GM18498 (cell line): Measurements from ENCODE around the gene LDLRAD4.

Experiments used
- ATAC-seq: cut with Tn5 transposase; IDR thresholded peaks from one replicate; pipeline ENCODE4 v1.9.1; 2021; ENCODE audit warnings: mild to moderate bottlenecking, moderate library complexity; ENCODE audit not compliant: unreplicated experiment

LDLRAD4 gene

DNA sequence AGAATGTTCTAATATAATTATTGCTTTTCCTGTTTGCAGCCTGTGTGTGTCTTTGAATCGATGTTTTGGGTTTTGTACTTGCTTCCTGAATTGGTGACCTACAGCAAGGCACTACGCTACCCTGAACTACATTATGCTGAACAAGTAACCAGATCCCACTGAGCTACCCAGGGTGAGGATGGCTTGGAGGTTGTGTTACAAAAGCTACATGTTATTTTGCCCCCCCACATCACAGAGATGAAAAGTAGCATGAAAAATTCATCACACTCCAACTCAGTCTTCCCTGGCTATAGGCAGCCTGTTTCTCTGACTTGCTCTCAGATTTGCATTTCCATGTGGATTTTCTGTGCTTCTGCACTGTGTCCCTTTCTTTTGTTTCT lies 162.1 kb downstream of the LDLRAD4 start:
- ATAC-seq: no peak

DNA sequence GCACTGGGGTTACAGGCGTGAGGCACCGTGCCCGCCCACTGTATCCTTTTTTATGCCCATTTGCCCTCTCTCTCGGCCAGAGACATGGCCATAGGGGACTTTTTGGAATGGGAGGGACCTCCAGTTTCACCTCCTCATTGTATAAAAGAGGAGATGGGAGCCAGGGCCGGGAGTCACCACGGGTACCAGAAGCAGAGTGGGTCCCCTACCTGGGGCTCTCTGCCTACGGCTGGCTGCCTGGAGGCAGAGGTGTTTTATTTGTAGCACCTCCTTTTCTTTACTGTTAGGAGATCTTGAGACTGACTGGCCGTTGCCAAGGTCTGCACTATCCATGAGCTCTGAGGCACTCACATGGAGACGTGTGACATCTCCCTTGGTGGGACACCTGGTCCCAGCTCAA lies 162.8 kb downstream of the LDLRAD4 start:
- no peak for ATAC-seq

DNA sequence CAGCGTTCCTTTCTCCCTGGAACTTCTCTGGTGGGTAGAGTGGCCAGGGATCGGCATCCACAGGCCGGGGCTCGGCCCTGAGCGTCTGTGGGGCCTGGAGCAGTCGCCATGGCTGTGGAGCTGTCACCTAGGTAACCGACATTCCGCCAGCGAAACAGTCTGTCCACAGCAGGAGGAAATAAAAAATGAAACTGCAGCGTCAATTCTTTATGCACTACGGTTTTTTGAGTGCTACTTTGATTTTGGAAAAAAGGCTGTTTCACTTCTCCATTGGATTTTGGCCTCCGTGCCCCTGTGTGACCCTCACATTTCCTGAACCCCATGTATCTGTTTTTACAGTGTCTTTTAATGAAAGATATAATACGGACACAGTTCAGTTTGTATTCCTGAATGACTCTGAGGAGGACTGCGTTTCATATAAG lies 163.4 kb downstream of the LDLRAD4 start:
- ATAC-seq: peak; percentile 65

DNA sequence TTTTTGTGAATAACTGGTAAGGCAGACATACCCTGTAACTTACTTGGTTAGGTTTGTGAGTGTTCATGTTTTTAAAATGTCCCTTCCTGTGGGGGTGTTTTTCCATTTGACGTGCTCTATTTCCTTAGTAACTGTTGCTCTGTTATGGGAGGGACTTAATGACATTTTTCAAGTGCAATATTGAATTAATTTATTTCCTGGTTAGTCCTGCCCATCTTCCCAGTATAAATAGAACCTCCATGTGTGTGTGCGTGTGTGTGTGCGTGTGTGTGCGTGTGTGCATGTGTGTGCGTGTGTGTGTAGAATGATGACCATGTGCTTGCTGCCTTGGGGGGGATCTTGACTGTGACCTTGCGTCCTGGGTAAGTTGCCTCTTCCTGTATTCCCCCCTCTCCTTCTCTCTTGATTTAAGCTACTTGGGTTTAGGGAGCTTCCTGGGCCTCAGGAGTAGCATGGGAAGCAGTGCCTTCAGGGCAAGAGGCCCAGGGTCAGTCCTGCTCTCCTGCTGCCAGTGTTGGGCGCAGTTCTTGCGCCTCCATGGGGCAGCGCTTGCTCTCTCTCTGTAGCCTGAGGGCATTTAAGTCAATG lies 163.9 kb downstream of the LDLRAD4 start:
- peak; percentile 12 for ATAC-seq

DNA sequence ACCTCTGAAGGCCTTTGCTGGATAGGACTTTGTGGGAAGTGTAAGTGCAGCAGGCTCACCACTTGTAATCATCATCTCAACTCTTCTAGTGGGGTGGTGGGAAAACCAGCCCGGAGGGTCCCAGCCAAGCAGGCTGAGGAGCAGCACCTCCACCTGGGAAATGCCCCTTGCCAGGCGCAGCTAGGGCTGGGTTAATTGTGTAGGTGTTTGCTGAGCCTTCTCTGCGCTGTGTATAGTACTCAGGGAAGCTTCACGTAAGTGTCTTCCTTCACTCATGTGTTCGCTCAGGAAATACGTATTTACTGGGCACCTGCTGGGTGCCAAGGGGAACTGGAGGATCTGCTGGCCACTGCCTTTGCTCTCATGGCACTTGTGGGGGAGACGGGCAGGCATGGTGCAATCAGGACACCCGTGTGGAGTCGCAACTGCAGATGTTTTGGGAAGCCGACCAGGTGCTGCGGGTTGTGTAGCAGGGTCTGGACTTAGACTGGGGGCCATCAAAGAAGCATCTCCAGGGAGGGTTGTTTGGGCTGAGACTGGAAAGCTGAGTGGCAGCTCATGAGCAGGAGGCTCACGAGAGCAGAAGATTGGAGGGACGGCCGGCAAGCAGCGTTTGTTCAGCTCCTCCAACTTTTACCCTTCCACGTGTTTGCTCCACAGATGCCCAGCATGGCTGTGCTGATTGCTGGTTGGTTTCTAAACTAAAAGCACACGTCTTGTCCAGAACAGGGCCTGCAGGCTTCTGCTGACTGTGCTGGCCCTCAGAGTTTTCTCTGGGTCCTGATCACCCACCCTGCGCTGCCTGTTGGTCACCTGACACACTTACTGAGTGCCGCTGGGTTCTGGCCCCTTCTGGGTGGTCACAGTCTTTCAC lies 164.6 kb downstream of the LDLRAD4 start:
- no peak for ATAC-seq

DNA sequence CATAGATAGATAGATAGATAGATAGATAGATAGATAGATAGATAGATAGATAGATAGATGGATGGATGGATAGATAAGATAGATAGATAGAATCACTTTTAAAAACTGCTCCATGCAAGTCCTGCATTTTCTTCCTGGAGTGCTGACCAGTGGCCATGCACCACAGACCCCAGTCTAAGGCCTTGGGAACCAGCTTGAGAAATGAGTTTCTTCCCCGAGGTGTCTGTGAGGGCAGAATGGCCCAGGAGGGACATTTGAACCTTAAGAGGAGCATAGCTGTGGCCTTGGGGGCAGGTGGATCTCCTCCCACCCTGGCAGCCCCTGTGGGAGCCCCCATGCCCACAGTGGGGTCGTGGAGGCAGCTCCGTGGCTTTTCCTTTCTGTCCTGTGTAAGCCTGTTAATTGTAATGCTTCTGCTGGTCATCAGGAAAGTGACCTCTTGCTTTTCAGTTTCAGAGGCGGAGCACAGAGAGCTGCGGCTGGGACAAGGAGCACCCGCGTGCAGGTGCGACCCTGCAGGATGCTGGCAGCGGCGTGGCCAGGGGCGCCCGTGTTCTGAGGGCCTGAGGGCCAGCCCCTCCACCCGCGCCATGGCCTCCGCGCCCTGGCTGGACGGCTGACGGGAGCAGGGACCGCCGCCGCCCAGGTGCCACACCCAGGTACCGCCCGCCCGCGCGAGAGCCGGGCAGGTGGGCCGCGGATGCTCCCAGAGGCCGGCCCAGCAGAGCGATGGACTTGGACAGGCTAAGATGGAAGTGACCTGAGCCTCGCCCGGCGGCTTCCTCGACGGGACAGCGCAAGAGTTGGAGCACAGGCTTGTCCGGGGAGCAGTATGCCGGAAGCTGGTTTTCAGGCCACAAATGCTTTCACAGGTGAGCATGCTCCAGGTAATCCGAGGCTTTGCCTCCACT lies 168.6 kb downstream of the LDLRAD4 start:
- ATAC-seq: no peak

DNA sequence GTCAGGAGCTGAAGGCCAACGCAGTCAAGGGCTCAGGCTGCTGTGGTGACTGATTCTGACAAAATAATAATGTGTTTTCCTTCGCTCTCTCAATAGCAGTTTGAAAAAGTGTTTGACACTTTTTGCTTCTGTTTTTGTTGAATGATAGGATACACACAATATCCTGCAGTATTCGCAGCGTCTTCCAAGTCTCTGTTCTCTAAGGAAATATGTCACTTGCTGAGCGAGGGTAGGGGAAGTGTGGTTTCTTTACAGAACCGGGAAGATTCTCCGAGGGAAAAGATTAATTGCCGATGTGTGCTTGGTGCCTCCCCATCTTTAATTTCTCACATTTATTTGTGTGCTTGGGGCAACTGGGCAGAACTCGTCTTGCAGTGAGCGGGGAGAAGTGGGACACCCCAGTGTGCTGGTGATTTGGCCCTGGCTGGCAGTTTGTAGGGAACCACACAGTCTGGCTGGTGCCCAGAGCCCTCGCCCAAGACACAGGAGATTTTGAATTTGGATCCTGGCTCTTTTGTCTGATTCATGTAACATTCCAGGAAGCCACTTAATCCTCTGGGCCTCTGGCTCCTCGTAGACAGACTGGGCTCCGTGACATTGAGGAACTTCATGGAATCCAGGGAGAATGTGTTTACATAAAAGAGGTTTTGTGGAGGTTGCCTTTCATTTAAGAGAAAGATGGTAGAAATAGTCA lies 169.4 kb downstream of the LDLRAD4 start:
- no peak for ATAC-seq

DNA sequence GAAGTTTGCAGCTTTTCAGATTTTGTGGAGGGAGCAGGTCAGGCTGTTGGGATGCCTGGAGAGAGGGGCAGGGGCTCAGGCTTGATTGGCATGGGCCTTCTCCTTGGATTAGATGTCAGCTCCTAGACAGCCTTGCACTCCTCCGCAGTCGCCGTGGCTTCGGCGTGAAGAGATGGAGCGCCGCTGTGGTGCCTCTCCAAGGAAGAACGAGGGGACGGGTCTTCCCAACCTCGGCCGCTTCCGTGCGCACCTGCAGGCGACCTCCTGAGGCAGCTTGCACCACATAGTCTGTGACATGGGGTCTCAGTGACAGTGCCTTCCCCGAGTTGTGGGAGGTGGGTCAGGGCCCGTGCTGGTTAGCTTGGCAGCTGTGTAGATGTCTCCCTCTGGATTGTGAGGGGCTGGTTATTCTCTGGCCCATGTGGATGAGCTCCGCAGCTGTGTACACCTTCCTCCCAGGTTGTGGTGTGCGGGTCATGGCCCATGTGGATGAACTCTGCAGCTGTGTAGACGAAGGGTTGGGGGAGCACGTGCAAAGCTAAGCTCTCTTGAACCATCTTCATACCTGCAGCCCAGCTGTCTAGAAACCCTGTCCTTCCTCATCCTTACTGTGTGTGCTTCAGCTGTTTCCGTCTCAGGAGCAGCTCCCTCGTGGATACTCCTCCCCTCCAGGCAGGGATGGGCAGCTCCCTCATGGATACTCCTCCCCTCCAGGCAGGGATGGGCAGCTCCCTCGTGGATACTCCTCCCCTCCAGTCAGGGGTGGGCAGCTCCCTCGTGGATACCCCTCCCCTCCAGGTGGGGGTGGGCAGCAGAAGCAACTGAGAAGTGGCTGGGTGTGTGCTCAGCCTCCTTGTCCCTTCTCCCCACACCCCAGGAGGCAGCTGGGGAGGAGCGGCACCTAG lies 170.3 kb downstream of the LDLRAD4 start:
- no peak for ATAC-seq

DNA sequence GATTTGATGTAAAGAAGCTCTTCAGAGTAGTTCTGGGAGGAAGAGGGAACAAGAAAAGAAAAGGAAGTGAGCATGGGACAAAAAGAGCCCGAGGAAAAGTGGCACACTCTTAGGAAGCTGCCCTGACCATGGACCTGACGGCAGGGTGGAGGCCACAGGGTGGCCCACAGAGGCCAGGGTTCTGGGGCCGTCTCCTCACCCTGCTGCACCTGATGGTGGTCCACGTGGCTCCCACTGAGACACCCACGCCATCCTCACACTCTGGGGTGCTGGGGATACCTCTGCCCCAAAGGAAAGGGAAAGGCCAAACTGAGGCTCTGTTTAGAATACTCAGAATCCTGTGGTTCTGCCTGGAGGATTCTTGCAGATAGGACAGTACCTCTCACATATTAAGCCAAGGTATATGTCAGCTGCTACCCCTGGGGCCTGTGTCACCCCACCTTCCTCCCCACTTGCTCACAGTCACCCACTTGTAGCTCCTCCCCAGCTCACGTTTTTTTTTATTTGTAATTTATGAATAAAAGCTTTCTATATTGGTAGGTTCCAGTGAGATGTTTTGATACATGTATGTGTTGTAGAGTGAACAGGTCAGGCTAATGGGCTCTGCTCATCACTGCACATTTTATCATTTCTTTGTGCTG lies 171.1 kb downstream of the LDLRAD4 start:
- ATAC-seq: no peak

DNA sequence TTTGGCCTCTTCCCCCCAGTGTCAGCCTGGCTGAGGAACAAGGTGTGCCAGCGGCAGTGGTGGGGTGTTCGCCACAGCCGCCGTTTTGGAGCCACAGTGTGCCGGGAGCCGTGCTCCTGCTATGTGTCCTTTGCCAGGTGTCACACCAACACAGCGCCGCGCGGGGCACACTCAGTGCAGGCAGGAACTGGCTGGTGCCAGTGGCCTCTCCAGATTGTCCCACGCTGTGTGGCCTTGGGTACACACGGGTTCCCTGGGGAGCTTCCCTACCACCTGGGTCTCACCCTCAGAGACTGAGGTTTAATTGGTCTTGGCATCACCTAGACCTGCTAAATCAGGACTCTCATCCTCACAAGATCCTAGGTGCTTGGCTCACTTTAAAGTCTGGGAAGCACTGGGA lies 171.6 kb downstream of the LDLRAD4 start:
- no peak for ATAC-seq

DNA sequence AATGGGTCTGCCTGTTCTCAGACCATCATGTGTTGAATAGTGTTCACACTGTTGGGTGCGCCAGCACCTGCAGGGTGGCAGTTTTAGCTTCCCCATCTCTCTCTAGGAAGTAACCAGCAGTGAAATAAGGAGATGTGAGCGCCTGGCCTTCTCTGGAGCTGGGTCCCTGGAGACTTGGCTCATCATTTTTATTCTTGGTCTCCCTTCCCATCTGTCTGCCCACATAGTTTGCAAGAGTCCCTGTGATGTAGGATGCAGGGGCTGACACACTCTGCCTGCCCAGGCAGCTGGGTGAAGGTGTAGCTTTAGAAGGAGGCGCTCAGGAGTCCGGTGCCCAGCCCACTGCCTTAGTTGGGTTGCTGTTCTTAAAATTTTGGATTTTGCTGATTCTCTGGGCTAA lies 172.2 kb downstream of the LDLRAD4 start:
- ATAC-seq: no peak

DNA sequence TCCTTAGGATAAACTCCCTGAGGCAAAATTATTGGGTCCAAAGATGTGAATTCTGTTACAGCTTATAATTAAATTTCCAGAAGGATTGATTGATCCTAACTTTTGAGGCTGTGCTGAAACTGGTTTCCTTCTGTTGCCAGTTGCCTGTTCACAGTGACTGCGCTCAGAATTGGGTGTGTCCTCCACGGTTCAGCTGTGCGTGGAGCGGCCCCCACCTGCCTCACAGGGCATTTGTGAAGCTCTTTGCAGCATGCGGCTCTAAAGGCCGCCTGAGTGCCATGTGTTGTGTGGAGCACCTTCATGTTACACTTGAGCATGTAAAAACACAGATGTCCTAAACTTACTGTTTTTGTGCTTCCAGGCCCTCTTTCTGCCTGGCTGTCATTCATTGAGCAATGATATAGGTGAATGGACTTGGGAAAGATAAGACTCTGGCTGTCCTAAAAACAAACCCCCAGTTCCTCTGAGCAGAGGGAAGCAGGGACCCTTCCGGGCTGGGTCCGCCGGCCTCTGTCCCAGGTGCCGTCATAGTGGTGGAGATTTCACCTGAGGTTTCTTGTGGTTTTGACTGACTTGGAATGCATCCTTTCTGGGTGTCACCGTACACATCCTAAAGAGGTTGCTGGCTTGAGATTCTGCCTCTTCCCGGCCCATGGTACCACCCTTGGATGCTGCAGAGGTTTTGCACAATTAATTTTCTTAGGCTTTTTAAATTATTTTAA lies 173.6 kb downstream of the LDLRAD4 start:
- ATAC-seq: no peak

DNA sequence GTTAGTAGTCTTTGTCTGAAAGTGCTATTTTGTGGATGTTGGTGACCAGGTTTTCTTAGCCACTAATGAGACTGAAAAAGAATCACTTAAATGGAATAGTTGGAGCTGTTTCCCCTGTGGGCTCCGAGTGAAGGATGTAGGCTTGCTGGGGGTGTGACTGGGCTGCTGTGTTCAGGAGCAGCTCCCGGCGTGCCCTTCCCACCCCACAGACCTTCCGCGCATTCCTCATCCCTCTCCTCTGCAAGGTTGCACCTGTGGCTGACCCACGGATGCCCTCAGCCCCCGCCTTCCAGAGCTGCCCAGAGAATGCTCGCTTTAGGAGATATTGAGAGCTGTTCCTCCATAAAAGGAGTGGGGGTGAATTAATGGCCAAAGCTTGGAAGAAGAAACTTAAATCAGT lies 174.3 kb downstream of the LDLRAD4 start:
- no peak for ATAC-seq

DNA sequence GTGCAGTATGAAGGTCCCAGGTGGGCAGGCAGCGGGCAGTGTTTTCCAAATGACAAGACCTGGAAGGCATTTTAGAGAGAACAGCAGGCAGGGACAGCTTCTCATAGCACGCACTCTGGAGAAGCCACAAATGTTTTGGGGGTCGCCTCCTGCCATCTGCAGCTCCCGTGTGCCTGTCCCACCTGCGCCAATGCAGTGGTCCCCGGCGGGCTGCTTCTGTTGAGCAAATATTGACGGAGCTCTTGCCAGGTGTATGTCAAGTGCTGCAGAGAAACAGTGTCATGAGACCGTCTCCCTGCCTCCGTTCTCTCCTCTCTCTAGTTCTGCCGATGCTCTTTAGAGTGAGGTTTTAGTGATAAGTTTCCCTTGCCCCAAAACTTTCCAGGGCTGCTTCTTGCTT lies 174.8 kb downstream of the LDLRAD4 start:
- ATAC-seq: no peak

DNA sequence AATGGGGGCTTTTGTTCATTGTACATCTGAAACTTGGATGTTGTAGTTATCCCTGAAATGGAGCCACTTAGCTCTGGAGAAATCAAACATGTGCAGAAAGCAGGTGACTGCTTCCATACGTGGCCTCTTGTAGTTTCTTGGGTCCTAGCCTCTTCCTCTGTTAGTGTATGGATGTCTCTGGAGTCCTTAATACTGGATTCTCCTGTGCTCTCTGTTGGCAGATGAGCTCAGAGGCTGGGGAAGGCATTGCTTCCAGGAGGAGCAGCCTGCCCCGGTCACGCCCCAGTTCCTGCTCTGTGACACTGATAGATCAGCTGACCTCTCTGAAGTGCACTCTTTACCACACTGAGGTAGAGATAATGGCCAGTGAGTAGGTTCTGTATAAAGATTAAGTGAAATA lies 176.2 kb downstream of the LDLRAD4 start:
- no peak for ATAC-seq

DNA sequence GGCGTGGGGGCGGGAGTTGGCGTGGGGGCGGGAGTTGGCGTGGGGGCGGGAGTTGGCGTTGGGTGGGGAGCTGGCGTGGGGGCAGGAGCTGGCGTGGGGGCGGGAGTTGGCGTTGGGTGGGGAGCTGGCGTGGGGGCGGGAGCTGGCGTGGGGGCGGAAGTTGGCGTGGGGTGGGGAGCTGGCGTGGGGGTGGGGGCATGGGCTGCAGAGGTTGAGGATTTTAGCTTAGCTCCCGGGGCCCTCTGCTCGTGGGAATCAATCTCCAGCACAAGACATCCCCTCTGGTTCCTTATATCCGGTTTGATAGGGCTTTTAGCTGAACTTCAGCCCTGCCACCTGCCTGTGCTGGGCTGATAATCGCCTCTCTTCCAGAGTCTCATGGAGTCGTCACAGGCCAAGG lies 177.0 kb downstream of the LDLRAD4 start:
- no peak for ATAC-seq

DNA sequence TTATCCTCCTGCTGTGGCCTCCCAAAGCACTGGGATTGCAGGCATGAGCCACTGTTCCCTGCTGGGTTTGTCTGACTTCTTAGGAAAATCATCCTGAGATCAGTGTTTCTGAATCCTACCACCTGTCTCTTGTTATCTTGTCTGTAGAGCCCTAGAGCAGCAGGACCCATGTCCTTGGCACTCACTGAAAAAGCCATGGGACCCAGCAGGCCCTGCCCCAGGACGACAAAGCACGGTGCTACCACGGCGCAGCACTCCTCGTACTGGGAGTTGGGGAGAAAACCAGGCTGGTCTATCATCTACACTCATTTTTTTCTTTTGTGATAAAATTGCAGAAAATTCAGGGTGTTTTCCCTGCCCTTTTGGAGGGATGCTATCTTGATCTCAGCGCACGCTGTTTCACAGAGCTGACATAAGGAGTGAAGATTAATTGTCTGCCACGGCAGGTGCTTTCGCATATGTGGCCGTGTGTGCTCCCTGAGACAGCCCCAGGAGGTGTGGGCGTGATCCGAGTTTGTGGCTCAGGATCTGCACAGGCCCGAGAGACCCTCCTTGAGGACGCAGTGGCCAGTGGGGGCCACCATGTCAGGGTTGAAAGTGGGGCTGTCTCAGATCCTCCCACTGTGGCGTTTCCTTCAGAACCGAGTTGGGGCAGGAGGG lies 179.1 kb downstream of the LDLRAD4 start:
- no peak for ATAC-seq

DNA sequence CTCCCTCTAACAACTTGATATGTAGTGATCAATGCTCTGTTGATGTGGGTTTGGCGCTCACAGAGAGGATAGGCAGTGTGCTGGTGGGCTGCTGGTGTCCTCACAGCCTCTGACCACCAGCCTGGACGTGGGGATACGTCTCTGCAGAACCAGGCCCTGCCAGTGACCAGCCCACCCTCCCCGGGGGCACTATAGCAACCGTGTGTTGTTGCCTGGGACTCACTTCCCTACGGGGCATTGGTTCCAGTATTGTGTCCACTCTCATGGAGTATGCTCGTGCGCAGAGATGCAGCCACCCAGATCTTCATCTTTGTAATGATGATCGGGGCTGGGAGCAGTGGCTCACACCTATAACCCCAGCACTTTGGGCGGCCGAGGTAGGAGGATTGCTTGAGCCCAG lies 180.1 kb downstream of the LDLRAD4 start:
- ATAC-seq: no peak
